Neuron (in vitro differentiated cells): ENCODE results near the gene HTT.

ENCODE experiments used
- H2AFZ ChIP-seq: one replicate; pipeline ENCODE4 v1.6.1; 2013; ENCODE audit warnings: low read depth, mild to moderate bottlenecking, inconsistent platforms, low read length, moderate library complexity
- H3K27me3 ChIP-seq: one replicate; pipeline ENCODE4 v1.6.1; 2013; ENCODE audit warnings: low read length; ENCODE audit not compliant: insufficient read depth
- H3K36me3 ChIP-seq: one replicate; pipeline ENCODE4 v1.6.1; 2013; ENCODE audit warnings: low read length; ENCODE audit not compliant: insufficient read depth
- H3K4me1 ChIP-seq: one replicate; pipeline ENCODE4 v1.6.1; 2013; ENCODE audit warnings: low read length; ENCODE audit not compliant: insufficient read depth
- H3K4me3 ChIP-seq: 2 replicates; pipeline ENCODE4 v1.5.1; 2013; ENCODE audit warnings: mild to moderate bottlenecking, low read length, moderate library complexity
- H3K9me3 ChIP-seq: one replicate; pipeline ENCODE4 v1.6.1; 2013; ENCODE audit warnings: low read length

Gene HTT

DNA sequence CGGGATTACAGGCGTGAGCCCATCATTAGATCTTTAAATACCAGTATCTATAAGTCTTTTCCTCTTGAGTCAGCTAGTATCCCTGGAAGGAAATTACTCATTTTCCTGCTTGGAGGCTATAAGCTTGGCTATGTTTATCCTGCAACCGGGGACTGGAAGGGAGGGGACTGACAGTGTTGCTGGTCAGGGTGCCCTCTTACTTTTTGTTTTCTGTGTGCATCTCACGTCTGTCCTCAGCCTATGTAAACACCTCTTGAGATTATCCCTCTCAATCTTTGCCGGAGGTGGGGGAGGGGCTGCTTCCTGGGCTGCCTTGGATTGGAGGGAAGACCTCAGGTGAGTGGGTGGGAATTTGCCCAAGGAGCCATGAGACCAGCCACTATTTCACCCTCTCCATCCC is 37.0 kb downstream of the HTT start:
- Histone ChIP-seq H3K9me3 (no peaks in the 10 kb centered on the region), H3K27me3 (no peaks in the 10 kb centered on the region), H3K4me3 (no peak overlapping the region), H3K36me3 (peaks cover 80% of the 10 kb centered on the region), H3K4me1 (no peaks in the 10 kb centered on the region), H2AFZ (no peak overlapping the region)

DNA sequence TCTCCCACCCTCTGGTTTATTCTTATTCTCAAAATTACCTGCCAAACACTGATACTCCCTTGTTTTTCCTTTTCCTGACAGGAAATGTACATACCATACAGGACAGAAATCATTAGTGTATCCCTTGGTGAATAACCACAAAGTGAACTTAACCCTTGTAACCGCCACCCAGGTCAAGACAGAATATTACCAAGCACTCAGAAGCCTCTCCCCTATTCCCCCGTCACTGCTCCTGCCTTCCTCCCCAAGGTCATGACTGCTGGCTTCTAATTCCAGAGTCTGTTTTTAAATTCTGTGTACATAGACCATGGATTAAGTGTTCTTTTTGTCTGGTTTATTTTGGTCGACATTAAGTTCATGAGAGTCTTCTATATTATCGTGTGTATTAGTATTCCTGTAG is 37.7 kb downstream of the HTT start:
- no peak overlapping the region for H2AFZ ChIP-seq
- peaks cover 84% of the 10 kb centered on the region for H3K36me3 ChIP-seq
- no peaks in the 10 kb centered on the region for H3K9me3 ChIP-seq
- no peak overlapping the region for H3K4me3 ChIP-seq
- H3K4me1 ChIP-seq: no peaks in the 10 kb centered on the region
- no peaks in the 10 kb centered on the region for H3K27me3 ChIP-seq

DNA sequence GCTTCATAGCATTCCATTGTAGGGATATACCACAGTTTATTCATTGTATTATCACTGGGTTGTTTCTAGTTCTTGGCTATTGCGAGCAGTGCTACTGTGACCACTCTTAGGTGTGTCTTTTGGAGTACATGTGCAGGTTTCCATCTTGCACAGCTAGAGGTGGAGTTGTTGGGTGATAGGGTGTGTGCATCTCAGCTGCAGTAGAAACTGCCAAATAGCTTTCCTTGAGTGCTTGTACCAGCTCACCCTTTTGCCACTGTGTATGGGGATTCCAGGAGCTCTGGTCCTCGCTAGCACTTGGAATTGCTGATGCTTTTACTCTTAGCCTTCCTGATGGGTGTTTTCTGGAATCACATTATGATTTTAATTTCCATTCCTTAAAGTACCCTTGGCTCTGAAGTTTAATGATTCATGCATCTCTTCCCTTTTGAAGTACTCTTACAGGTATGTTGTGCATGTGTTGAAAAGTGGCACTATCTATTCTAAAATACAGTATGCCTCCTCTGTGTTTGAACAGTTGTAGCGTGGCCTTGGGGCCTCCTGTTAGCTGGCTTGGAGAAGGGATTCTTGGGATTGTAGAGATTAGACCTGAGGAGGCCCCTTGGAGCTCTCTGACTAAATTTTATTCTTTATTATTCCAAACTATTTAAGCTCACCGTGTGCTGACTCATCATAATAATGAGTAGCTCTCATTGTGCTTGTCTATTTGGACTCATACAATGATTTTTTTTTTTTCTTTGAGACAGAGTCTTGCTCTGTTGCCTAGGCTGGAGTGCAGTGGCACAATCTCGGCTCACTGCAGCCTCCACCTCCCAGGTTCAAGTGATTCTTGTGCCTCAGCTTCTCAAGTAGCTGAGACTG is 38.4 kb downstream of the HTT start:
- Histone ChIP-seq H3K4me1 (no peaks in the 10 kb centered on the region), H3K27me3 (no peaks in the 10 kb centered on the region), H2AFZ (no peak overlapping the region), H3K9me3 (no peaks in the 10 kb centered on the region), H3K4me3 (no peak overlapping the region), H3K36me3 (peaks cover 84% of the 10 kb centered on the region)

DNA sequence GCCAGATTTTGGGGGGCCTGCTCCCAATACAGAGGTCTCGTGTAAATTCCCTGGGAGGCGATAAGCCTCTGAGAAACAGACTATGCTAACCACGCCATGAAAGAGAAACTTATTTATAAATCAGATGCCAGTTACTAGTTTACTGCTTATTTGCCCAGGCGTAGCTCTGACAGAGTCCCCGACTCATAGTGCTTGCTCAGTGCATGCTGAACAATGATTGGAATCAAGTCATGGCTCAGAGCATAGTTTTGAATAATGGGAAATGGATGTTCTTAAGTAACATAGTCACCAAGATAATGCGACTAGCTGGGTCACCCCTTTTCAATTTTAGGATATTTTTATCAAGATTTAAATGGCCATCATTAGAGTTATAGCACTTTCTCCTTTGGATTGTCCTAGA is 39.9 kb downstream of the HTT start:
- Histone ChIP-seq H3K4me3 (no peak overlapping the region), H3K36me3 (peaks cover 80% of the 10 kb centered on the region), H3K27me3 (no peaks in the 10 kb centered on the region), H3K9me3 (no peaks in the 10 kb centered on the region), H2AFZ (no peak overlapping the region), H3K4me1 (no peaks in the 10 kb centered on the region)

DNA sequence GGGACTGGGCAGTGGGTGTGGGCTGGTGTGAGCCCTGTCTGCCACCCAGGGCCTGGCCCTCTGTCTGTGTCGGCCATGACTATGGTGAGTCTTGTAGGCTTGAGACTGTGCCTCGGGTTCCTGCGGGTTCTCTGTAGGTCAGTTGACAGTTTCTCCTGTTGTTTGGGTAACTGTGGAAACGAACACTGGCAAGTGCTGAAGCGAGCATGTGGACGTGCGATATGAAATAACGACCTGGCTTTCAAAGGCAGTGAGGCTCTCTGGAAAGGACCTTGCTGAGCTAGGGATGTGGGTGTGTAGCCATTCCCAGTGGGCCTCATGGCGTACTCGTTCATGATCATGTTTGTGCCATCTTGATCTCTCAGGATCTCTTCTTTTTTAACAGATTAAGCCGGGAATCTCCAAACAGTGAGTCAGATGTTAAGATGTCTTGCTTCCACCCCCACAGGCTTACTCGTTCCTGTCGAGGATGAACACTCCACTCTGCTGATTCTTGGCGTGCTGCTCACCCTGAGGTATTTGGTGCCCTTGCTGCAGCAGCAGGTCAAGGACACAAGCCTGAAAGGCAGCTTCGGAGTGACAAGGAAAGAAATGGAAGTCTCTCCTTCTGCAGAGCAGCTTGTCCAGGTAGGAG is 41.3 kb downstream of the HTT start:
- Histone ChIP-seq H3K4me3 (no peak overlapping the region), H3K9me3 (no peaks in the 10 kb centered on the region), H3K4me1 (no peaks in the 10 kb centered on the region)

DNA sequence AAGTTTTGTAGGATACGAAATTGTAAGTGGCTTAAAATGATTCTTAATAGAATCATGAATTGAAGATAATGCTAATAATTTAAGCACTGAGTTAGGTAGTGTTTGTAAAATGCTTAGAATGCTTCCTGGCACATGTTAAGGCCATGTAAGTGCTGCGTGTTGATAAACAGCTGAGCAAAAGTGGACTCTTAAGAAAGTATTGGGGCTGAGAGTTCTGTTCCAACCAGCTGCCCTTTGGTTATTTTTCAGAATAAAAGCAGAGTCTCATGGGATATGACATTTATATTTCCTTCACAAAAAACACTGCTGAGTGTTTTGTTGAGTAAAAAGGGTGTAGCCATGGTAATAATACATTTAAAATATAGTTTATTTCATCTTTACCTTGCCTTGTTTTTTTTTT is 42.5 kb downstream of the HTT start:
- Histone ChIP-seq H3K9me3 (no peaks in the 10 kb centered on the region), H2AFZ (no peak overlapping the region), H3K4me3 (no peak overlapping the region), H3K36me3 (peaks cover 82% of the 10 kb centered on the region), H3K4me1 (no peaks in the 10 kb centered on the region), H3K27me3 (no peaks in the 10 kb centered on the region)

More for the DNA sequence above, 41.3 kb downstream of the HTT start:
- H3K36me3 ChIP-seq: peaks cover 80% of the 10 kb centered on the region
- H2AFZ ChIP-seq: no peak overlapping the region
- no peaks in the 10 kb centered on the region for H3K27me3 ChIP-seq

DNA sequence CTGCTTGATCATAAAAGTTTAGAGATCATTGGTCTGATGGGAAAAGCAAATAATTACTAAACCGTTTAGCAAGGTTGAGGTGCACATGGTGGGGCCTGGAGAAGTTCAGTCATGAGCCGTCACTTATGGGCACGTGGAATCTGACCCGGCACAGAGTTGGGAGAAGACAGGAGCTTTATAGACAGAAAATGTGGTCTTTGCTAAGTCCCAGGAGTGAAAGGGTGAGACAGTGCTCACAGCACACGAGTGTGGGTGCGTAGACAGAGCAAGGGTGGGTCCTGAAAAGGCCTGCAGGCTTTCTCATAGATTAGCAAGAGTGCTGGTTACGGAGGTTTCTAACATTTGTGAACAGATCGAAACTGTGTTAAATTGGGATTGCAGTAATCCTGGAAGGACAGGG is 43.8 kb downstream of the HTT start:
- Histone ChIP-seq H2AFZ (no peak overlapping the region), H3K9me3 (no peaks in the 10 kb centered on the region), H3K27me3 (no peaks in the 10 kb centered on the region), H3K36me3 (peaks cover 74% of the 10 kb centered on the region), H3K4me3 (no peak overlapping the region), H3K4me1 (no peaks in the 10 kb centered on the region)

DNA sequence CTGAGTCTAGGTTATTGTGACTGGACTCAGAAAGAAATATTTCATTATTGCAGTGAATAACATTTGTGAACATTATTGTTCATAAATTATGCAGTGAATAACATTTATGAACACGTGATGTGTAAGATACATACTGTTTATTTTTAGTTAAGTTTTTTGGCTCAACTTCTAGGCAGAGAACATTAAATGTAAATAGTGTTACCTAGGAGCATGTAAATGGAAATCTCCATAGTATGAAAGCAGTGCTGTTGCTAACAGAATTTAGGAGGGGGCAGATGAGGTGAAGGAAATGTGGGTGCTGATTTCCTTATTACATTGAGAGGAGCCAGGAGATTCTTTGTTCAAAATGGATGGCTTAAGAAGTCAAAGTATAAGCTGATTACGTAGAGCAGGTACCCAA is 45.0 kb downstream of the HTT start:
- Histone ChIP-seq H3K27me3 (no peaks in the 10 kb centered on the region), H3K36me3 (peaks cover 71% of the 10 kb centered on the region), H3K9me3 (no peaks in the 10 kb centered on the region), H2AFZ (no peak overlapping the region), H3K4me1 (no peaks in the 10 kb centered on the region), H3K4me3 (no peak overlapping the region)

DNA sequence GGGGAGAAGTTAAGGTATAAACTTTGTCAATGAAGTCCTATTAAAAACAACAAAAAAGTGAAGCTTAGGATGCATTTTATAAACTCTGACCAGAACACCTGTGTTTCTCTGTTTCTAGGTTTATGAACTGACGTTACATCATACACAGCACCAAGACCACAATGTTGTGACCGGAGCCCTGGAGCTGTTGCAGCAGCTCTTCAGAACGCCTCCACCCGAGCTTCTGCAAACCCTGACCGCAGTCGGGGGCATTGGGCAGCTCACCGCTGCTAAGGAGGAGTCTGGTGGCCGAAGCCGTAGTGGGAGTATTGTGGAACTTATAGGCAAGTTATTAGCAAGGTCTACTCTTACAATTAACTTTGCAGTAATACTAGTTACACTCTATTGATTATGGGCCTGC is 46.6 kb downstream of the HTT start:
- Histone ChIP-seq H3K4me3 (no peak overlapping the region), H3K4me1 (no peaks in the 10 kb centered on the region), H3K36me3 (peaks cover 67% of the 10 kb centered on the region), H3K27me3 (no peaks in the 10 kb centered on the region), H3K9me3 (no peaks in the 10 kb centered on the region), H2AFZ (no peak overlapping the region)

DNA sequence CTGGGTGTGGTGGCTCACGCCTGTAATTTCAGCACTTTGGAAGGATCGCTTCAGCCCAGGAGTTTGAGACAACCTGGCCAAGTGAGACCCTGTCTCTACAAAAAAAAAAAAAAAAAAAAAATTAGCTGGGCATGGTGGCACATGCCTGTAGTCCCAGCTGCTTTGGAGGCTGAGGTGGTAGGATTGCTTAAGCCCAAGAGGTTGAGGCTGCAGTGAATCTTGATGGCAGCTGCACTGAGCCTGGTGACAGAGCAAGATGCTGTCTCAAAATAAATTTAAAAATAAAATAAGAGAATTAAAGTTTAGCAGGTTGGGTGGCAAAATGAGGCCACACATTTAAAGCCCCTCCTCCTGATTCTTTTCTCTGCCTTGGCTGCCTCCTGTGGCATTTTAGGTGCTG is 47.1 kb downstream of the HTT start:
- H3K4me3 ChIP-seq: no peak overlapping the region
- H3K36me3 ChIP-seq: peaks cover 66% of the 10 kb centered on the region
- H3K4me1 ChIP-seq: no peaks in the 10 kb centered on the region
- H2AFZ ChIP-seq: no peak overlapping the region
- no peaks in the 10 kb centered on the region for H3K27me3 ChIP-seq
- H3K9me3 ChIP-seq: no peaks in the 10 kb centered on the region

DNA sequence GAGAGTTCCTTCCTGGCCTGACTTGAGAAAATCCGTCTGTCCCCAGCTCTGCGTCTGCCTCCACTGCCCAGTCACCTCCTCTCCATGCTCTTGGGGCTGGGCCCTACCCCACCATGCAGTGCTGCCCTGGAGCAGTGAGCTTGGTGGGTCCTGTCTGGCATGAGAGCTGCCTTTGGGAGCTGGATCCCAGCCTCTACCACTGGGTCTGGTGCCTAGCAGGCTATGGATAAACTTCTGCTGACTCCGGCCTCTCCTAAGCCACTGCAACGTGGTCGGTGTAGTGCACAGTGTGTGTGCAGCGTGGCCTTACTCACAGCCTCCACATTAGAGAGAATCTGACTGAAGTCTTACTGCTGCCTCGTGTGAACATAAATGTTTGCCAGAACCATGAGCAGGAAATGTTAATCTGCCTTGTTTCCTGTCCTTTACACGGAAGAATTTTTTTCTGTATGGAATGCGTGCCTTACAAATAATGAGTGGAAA is 47.6 kb downstream of the HTT start:
- H2AFZ ChIP-seq: no peak overlapping the region
- no peak overlapping the region for H3K4me3 ChIP-seq
- no peaks in the 10 kb centered on the region for H3K27me3 ChIP-seq
- H3K4me1 ChIP-seq: no peaks in the 10 kb centered on the region
- H3K36me3 ChIP-seq: peaks cover 66% of the 10 kb centered on the region
- no peaks in the 10 kb centered on the region for H3K9me3 ChIP-seq

DNA sequence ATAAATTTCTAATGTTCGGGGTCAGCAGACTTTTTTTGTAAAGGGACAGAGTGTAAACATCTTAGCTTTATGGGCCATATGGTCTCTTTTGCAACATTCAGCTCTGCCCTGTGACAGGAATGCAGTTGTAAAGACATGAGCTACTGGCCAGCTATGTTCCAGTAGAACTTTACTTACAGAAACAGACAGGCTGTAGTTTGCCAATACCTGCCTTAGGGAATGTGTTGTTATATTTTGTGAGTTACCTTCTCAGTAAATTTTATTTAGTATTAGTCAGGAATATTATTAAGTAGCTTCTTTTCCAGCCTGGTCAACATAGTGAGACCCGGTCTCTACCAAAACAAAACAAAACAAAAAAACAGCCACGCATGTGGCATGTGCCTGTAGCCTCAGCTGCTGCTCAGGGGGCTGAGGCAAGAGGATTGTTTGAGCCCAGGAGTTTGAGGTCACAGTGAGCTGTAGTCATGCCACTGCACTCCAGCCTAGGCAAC is 48.7 kb downstream of the HTT start:
- H3K4me1 ChIP-seq: no peaks in the 10 kb centered on the region
- no peak overlapping the region for H3K4me3 ChIP-seq
- no peak overlapping the region for H2AFZ ChIP-seq
- no peaks in the 10 kb centered on the region for H3K27me3 ChIP-seq
- no peaks in the 10 kb centered on the region for H3K9me3 ChIP-seq
- H3K36me3 ChIP-seq: peaks cover 65% of the 10 kb centered on the region

DNA sequence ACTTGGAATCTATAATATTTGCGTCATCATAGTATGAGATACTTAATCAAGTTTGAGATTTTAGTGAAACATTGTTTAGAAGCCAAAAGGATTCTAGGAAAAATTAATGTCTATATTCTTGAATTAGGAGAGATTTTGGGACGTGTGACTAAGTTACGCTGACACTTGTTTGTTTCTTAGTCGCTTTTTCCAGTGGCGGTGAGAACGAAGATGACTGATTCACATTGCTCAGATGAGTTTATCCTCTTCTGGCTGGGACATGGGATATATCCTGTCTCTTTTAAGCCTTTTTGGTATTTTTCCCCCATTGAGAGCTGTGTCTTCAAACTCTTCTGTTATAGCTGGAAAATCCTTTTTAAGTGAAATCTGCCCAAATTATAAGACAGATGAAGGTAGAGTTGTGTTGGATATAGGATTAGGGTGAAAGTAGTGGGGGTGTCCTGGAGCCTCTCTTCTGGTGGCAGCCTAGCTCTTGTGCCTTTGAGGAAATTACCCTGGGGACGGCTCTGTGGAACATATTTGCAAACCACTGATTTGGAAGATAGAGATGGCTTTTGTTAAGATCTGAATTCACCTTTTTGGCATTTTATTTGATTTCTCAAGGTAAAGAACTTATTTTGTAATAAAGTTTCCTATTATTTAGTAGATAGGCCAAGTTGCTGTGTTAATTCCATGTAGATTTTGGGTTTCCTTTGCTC is 49.7 kb downstream of the HTT start:
- H2AFZ ChIP-seq: no peak overlapping the region
- no peaks in the 10 kb centered on the region for H3K9me3 ChIP-seq
- H3K27me3 ChIP-seq: no peaks in the 10 kb centered on the region
- H3K4me1 ChIP-seq: no peaks in the 10 kb centered on the region
- peaks cover 66% of the 10 kb centered on the region for H3K36me3 ChIP-seq
- no peak overlapping the region for H3K4me3 ChIP-seq
